GM12878 (cell line): ENCODE results near the gene CNTN2. TPM values are rescaled to one million over a fixed set of nuclear protein-coding genes. Genes with fewer than 3 reads are reported as not detected.
A peak's percentile ranks its signal among the peaks of the same experiment; 100 is the strongest.

Experiments used
- ATAC-seq: fragments of 200-7000 bp; cut with Tn5 transposase; 3 replicates; pipeline ENCODE4 v1.9.1; 2020; ENCODE audit warnings: mild to moderate bottlenecking, moderate library complexity
- BruUV-seq: library from RNA; stranded (reverse); fragments of 400-500 nt; replicated peaks from 2 replicates; lab custom pipeline; 2021; lab: Mats Ljungman, UMichigan
- CTCF ChIA-PET: fragments of 300-600 bp; sonication (Branson Sonifier 250); formaldehyde crosslinking; extraction: SDS; loops from one replicate; lab custom pipeline; 2021; ENCODE audit warnings: inconsistent platforms; lab: Yijun Ruan, JAX
- POLR2A ChIA-PET: fragments of 350-600 bp; formaldehyde crosslinking; extraction: SDS; loops from one replicate; lab custom pipeline; 2021; ENCODE audit warnings: inconsistent platforms; lab: Charles Lee
- RAD21 ChIA-PET: fragments of 300-600 bp; sonication (Branson Sonifier 250); formaldehyde crosslinking; loops from one replicate; lab custom pipeline; 2023; ENCODE audit warnings: antibody characterized with exemption; ENCODE audit not compliant: unreplicated experiment; lab: Charles Lee
- SMC1A ChIA-PET: fragments of 300-600 bp; sonication (Branson Sonifier 250); formaldehyde crosslinking; loops from one replicate; lab custom pipeline; 2023; ENCODE audit not compliant: unreplicated experiment, uncharacterized antibody; lab: Charles Lee
- DNase-seq: peaks from one replicate; pipeline ENCODE4 v3.0.0-alpha.2; 2011; ENCODE audit warnings: low read depth, low spot score
- FAIRE-seq: peaks from 3 replicates; lab custom pipeline; 2011; peaks lifted over from hg19 to GRCh38; lab: Jason Lieb, UNC
- H2AFZ ChIP-seq: 2 replicates; pipeline ENCODE4 v1.6.0; 2011; ENCODE audit warnings: low read depth, low read length, control low read depth; ENCODE audit not compliant: control insufficient read depth
- H3K27ac ChIP-seq: 2 replicates; pipeline ENCODE4 v1.5.1; 2011; ENCODE audit warnings: control low read depth; ENCODE audit not compliant: control insufficient read depth, insufficient read depth
- H3K27me3 ChIP-seq, 2 experiments: replicated peaks in 1 of 2; 2 replicates each; pipeline versions ENCODE4 v1.6.0 to v1.6.1; 2011; ENCODE audit warnings: low read length in 1 of 2; ENCODE audit not compliant: control insufficient read depth in 2 of 2, insufficient read depth in 2 of 2
- H3K36me3 ChIP-seq, 2 experiments: 2 replicates each; pipeline ENCODE4 v1.5.1; 2011; ENCODE audit warnings: low read length in 1 of 2; ENCODE audit not compliant: control insufficient read depth in 2 of 2, insufficient read depth in 2 of 2
- H3K4me1 ChIP-seq: 2 replicates; pipeline ENCODE4 v1.6.1; 2011; ENCODE audit warnings: mild to moderate bottlenecking, low read length, moderate library complexity, mixed read lengths; ENCODE audit not compliant: control insufficient read depth, insufficient read depth
- H3K4me2 ChIP-seq: 2 replicates; pipeline ENCODE4 v1.6.0; 2011; ENCODE audit warnings: control low read depth; ENCODE audit not compliant: control insufficient read depth, insufficient read depth
- H3K4me3 ChIP-seq: fragments of 200-600 bp; sonication (generic); 2 replicates; pipeline ENCODE4 v1.5.1; 2016
- H3K79me2 ChIP-seq: 2 replicates; pipeline ENCODE4 v1.6.0; 2011; ENCODE audit warnings: low read length; ENCODE audit not compliant: control insufficient read depth, insufficient read depth
- H3K9ac ChIP-seq: 2 replicates; pipeline ENCODE4 v1.8.0; 2011; ENCODE audit warnings: low read length, control low read depth, mixed read lengths; ENCODE audit not compliant: control insufficient read depth, insufficient read depth
- H3K9me3 ChIP-seq: replicated peaks from 3 replicates; pipeline ENCODE4 v1.5.1; 2011; ENCODE audit warnings: mild to moderate bottlenecking, low read length; ENCODE audit not compliant: control insufficient read depth, insufficient read depth
- H4K20me1 ChIP-seq: 2 replicates; pipeline ENCODE4 v1.6.0; 2011; ENCODE audit not compliant: control insufficient read depth, insufficient read depth
- EGR1 ChIP-seq, 2 experiments: IDR thresholded peaks; 1 replicate in 1 of 2; 2 replicates in 1 of 2; pipeline ENCODE4 v1.6.1; 2011 to 2012; ENCODE audit warnings: low read depth in 2 of 2, low read length in 2 of 2, borderline replicate concordance in 1 of 2, mild to moderate bottlenecking in 1 of 2, moderate library complexity in 1 of 2
- NR2C1 ChIP-seq: fragments of 450-650 bp; IDR thresholded peaks from 2 replicates; pipeline ENCODE4 v1.6.1; 2017; ENCODE audit warnings: antibody characterized with exemption, mild to moderate bottlenecking, moderate library complexity
- WGBS: methylation state at CpG from one replicate; pipeline ENCODE4 v1.1.6; 2016; ENCODE audit warnings: low lambda C conversion rate; ENCODE audit not compliant: insufficient replicate concordance, insufficient coverage; ENCODE audit errors: missing lambda C conversion rate; 5-methylcytosine and 5-hydroxymethylcytosine counted together
- in situ Hi-C: fragments of 300-500 bp; cut with MboI; formaldehyde crosslinking; loops from 9 replicates; pipeline ENCODE4 v1.14.3; 2018; ENCODE audit warnings: mixed read lengths
- intact Hi-C: fragments of 100-400 bp; cut with micrococcal nuclease; formaldehyde crosslinking; loops from one replicate; pipeline ENCODE4 v1.14.2; 2022; ENCODE audit not compliant: unreplicated experiment
- polyA plus RNA-seq, 11 experiments: library from polyadenylated mRNA; depleted of rRNA in 4 of 11; unstranded in 6 of 11; stranded (reverse) in 5 of 11; fragments of >200 nt; fragmentation: Nextera tagmentation in 4 of 11; fragmentation: Illumina TruSeq in 1 of 11; extraction: Ambion mirVana in 4 of 11; extraction: Trizol in 1 of 11; gene quantifications; 1 replicate in 1 of 11; 2 replicates in 10 of 11; pipeline versions ENCODE4 v1.2.1 to v1.2.3, GENCODE V29; 2011 to 2016; ENCODE audit warnings: inconsistent platforms in 2 of 11, missing spikeins in 2 of 11, low read depth in 1 of 11
- total RNA-seq, 4 experiments: library from RNA; depleted of rRNA in 3 of 4; stranded (reverse); fragments of >200 nt in 3 of 4; fragmentation: Illumina TruSeq in 1 of 4; extraction: Trizol in 1 of 4; gene quantifications; 2 replicates each; pipeline versions ENCODE4 v1.2.1 to v1.2.3, GENCODE V29; 2013 to 2021
- TF ChIP-seq, protein P1 (sequence below): IDR thresholded peaks from 2 replicates; pipeline ENCODE4 v1.6.1; 2012; ENCODE audit warnings: mild to moderate bottlenecking, low read depth, low read length

Gene CNTN2
- total and polyA plus RNA-seq, 10 of the 15 experiments (the other 5 are each of a cell fraction or from before 2014, with no cell fraction given) = 0.03 TPM; not detected in 9

DNA sequence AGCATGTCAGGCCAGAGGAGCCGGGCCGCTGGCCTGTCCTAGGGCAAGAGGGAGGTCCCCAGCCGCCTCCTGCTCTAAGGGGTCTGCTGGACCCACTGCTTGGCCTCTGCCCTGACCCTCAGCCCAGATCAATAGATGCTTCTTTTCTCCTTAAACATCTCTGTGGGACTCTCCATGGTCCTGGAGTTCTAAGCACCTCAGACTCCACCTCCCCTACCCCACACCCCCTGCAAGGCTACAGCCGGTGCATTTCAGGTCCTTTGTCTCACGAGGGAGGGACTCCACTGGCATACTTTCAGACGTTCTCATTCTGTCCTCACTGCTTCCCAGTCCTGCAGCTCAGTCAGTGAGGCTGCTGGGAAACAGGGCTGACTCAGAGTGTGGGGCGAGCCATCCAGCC is 11.0 kb downstream of the CNTN2 start:
- Histone ChIP-seq H3K79me2 (no peaks in the 10 kb centered on the region), H2AFZ (no peak overlapping the region), H4K20me1 (no peaks in the 10 kb centered on the region), H3K4me2 (no peak overlapping the region), H3K36me3 (no peaks in the 10 kb centered on the region), H3K9me3 (no peaks in the 10 kb centered on the region), H3K9ac (no peak overlapping the region), H3K4me1 (no peaks in the 10 kb centered on the region), H3K4me3 (no peak overlapping the region), H3K27ac (no peak overlapping the region), H3K27me3 (no peaks in the 10 kb centered on the region; a peak in 2 of 4 replicates)
- BruUV-seq = no TSS peak
- ChIA-PET CTCF (interaction anchor here (1.5 kb wide), 1 partner anchor 65 kb away, joined by 4 read pairs; no protein-coding TSS in a partner anchor), SMC1A (no interaction called here), POLR2A (no interaction called here), RAD21 (no interaction called here)
- TF ChIP-seq, protein P1, sequence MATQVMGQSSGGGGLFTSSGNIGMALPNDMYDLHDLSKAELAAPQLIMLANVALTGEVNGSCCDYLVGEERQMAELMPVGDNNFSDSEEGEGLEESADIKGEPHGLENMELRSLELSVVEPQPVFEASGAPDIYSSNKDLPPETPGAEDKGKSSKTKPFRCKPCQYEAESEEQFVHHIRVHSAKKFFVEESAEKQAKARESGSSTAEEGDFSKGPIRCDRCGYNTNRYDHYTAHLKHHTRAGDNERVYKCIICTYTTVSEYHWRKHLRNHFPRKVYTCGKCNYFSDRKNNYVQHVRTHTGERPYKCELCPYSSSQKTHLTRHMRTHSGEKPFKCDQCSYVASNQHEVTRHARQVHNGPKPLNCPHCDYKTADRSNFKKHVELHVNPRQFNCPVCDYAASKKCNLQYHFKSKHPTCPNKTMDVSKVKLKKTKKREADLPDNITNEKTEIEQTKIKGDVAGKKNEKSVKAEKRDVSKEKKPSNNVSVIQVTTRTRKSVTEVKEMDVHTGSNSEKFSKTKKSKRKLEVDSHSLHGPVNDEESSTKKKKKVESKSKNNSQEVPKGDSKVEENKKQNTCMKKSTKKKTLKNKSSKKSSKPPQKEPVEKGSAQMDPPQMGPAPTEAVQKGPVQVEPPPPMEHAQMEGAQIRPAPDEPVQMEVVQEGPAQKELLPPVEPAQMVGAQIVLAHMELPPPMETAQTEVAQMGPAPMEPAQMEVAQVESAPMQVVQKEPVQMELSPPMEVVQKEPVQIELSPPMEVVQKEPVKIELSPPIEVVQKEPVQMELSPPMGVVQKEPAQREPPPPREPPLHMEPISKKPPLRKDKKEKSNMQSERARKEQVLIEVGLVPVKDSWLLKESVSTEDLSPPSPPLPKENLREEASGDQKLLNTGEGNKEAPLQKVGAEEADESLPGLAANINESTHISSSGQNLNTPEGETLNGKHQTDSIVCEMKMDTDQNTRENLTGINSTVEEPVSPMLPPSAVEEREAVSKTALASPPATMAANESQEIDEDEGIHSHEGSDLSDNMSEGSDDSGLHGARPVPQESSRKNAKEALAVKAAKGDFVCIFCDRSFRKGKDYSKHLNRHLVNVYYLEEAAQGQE = peak; percentile 15; the same call in 1 of the 2 replicates
- TF ChIP-seq EGR1 (IDR thresholded peaks at IDR 0.05; ENCODE audit: borderline replicate concordance in 1 of 2, low read depth in 2 of 2, low read length in 2 of 2) = no peak
- in situ Hi-C loops = no loop called here
- 9% methylated on average over 7 of the region's 7 CpGs for WGBS
- no peak for ATAC-seq
- DNase-seq = no peak
- intact Hi-C loops = no loop called here
- FAIRE-seq = no peak

DNA sequence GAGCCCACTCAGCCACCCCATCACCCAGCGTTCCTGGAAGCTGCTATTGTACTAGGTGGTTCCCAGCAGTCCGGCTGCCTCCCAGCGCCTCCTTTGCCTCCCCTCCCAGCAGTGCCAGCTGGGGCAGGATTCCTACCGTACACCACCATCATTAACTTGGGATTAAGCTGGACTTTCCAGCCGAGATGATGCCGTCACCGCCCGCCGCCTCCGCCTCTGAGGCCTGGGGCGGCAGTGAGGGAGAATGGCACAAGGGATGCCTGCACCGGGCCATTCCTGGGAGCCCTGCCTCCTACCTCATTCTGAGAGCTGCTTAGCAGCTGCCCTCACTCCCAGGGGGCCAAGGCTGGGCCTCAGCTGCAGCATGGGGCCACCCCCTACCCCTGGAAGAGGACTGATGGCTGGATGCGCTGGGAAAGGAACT is 13.2 kb downstream of the CNTN2 start:
- H3K4me3 ChIP-seq = no peak overlapping the region
- RAD21 ChIA-PET = no interaction called here
- no peak for ATAC-seq
- no peak overlapping the region for H3K9ac ChIP-seq
- SMC1A ChIA-PET = no interaction called here
- FAIRE-seq = no peak
- in situ Hi-C loops = no loop called here
- no peak overlapping the region for H3K27ac ChIP-seq
- BruUV-seq = no TSS peak
- no peaks in the 10 kb centered on the region for H3K4me1 ChIP-seq
- H3K36me3 ChIP-seq = no peaks in the 10 kb centered on the region
- POLR2A ChIA-PET = no interaction called here
- no peaks in the 10 kb centered on the region for H4K20me1 ChIP-seq
- no peak for DNase-seq
- no peaks in the 10 kb centered on the region for H3K9me3 ChIP-seq
- intact Hi-C loops = no loop called here
- no peak for TF ChIP-seq NR2C1
- H2AFZ ChIP-seq = no peak overlapping the region
- H3K27me3 ChIP-seq = no peaks in the 10 kb centered on the region; a peak in 2 of 4 replicates
- 52% methylated on average over 13 of the region's 13 CpGs for WGBS
- H3K4me2 ChIP-seq = no peak overlapping the region
- CTCF ChIA-PET = interaction anchor here (1.0 to 1.8 kb wide), 5 partner anchors 67 to 200 kb away, joined by 3 to 8 read pairs (median 3); no protein-coding TSS in a partner anchor
- no peaks in the 10 kb centered on the region for H3K79me2 ChIP-seq
